Endothelial cell of umbilical vein (primary cell): ENCODE data around the gene NRAS.

Experiments
- EZH2 ChIP-seq: IDR thresholded peaks from 2 replicates; pipeline ENCODE4 v1.6.1; 2012; ENCODE audit warnings: borderline replicate concordance, low read depth, mild to moderate bottlenecking, moderate library complexity, low read length, inconsistent platforms; ENCODE audit not compliant: severe bottlenecking
- JUN ChIP-seq: IDR thresholded peaks from 2 replicates; pipeline ENCODE4 v1.6.1; 2011; ENCODE audit warnings: borderline replicate concordance, low read depth; ENCODE audit not compliant: insufficient read length, insufficient read depth
- MYC ChIP-seq: IDR thresholded peaks from one replicate; pipeline ENCODE4 v1.6.1; 2011; ENCODE audit warnings: mild to moderate bottlenecking, low read depth, low read length
- POLR2A ChIP-seq: IDR thresholded peaks from 2 replicates; pipeline ENCODE4 v1.6.1; 2012; ENCODE audit warnings: low read depth, mild to moderate bottlenecking, control low read depth, low read length
- POLR2AphosphoS5 ChIP-seq: IDR thresholded peaks from 2 replicates; pipeline ENCODE4 v1.6.1; 2012; ENCODE audit warnings: low read depth, mild to moderate bottlenecking, control low read depth, low read length, moderate library complexity; ENCODE audit not compliant: insufficient read depth
- TF ChIP-seq, protein P1 (sequence below), 2 donors: IDR thresholded peaks; 1 replicate in 1 of 2; 2 replicates in 1 of 2; pipeline ENCODE4 v1.5.1; 2011; ENCODE audit warnings: low read length in 2 of 2, mild to moderate bottlenecking in 2 of 2, moderate library complexity in 2 of 2, control low read depth in 1 of 2, inconsistent platforms in 1 of 2, low read depth in 1 of 2; ENCODE audit not compliant: insufficient read depth in 1 of 2; ENCODE audit errors: extremely low read depth in 1 of 2
- TF ChIP-seq, protein P2 (sequence below): IDR thresholded peaks from 2 replicates; pipeline ENCODE4 v1.6.1; 2011; ENCODE audit not compliant: insufficient read depth, insufficient read length

DNA sequence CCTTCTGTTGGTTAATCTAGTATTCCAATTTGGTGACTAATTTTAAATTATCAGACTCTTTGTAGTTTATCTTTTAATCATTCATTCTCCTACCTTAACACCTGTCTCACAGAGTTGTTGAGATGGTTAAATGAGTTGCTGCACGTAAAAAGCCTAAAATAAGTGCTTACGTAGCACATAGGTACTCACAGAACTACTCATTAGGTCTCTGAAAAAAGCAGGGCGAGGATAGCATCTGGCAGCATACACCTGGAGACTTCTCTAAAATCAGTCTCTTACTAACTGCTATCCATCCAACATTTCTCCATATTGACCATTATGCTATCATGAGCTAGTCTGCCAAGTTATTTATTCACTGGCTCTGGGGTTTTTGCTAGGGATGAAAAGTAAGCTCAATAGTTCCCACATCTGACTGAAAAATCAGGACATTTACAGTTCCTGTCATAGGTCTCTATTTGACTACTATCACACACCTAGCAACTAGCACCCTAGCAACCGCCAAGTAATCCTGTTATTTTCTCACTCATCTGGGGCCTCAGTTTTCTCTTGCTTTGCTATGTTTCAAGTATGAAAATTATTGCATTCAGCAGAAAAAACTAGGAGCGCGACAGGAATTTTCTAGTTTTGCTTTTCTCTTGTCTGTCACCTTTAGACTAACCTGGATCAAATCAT is 30.0 kb upstream of the NRAS start:
- TF ChIP-seq, protein P1, sequence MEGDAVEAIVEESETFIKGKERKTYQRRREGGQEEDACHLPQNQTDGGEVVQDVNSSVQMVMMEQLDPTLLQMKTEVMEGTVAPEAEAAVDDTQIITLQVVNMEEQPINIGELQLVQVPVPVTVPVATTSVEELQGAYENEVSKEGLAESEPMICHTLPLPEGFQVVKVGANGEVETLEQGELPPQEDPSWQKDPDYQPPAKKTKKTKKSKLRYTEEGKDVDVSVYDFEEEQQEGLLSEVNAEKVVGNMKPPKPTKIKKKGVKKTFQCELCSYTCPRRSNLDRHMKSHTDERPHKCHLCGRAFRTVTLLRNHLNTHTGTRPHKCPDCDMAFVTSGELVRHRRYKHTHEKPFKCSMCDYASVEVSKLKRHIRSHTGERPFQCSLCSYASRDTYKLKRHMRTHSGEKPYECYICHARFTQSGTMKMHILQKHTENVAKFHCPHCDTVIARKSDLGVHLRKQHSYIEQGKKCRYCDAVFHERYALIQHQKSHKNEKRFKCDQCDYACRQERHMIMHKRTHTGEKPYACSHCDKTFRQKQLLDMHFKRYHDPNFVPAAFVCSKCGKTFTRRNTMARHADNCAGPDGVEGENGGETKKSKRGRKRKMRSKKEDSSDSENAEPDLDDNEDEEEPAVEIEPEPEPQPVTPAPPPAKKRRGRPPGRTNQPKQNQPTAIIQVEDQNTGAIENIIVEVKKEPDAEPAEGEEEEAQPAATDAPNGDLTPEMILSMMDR (IDR thresholded peaks at IDR 0.05; ENCODE audit: extremely low read depth in 1 of 2, insufficient read depth in 1 of 2, low read depth in 1 of 2, low read length in 2 of 2): no peak
- TF ChIP-seq MYC (no peak), POLR2A (no peak), EZH2 (no peak), POLR2AphosphoS5 (no peak), JUN (no peak)
- TF ChIP-seq, protein P2, sequence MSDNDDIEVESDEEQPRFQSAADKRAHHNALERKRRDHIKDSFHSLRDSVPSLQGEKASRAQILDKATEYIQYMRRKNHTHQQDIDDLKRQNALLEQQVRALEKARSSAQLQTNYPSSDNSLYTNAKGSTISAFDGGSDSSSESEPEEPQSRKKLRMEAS: no peak
